HG03469 (cell line): ENCODE results near the gene MLXIP.
"Not testable (repeated sequence)": the region's sequence is repeated elsewhere in the genome, so short reads cannot be mapped to it uniquely, and the experiment has no call there.

Experiments
- ATAC-seq: cut with Tn5 transposase; IDR thresholded peaks from one replicate; pipeline ENCODE4 v1.9.1; 2021; ENCODE audit warnings: mild to moderate bottlenecking, moderate library complexity, moderate number of reproducible peaks; ENCODE audit not compliant: unreplicated experiment

MLXIP gene

DNA sequence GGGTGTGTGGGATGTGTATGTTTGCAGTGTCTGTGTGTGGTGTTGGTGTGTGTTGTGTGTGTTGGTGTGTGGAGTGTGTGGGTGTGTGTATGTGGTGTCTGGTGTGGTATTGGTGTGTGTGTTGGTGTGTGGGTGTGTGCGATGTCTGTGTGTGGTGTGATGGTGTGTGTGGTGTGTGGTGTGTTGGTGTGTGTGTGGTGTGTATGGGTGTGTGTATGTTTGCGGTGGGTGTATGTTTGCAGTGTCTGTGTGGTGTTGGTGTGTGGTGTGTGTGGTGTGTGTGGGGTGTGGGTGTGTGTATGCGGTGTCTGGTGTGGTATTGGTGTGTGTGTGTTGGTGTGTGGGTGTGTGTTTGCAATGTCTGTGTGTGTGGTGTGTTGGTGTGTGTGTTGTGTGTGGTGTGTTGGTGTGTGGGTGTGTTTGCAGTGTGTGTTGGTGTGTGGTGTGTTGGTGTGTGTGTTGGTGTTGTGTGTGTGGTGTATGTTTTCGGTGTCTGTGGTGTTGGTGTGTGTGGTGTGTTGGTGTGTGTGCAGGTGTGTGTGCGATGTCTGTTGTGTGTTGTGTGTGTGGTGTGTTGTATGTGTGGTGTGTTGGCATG, 15.7 kb downstream of the MLXIP start:
- ATAC-seq: no peak

DNA sequence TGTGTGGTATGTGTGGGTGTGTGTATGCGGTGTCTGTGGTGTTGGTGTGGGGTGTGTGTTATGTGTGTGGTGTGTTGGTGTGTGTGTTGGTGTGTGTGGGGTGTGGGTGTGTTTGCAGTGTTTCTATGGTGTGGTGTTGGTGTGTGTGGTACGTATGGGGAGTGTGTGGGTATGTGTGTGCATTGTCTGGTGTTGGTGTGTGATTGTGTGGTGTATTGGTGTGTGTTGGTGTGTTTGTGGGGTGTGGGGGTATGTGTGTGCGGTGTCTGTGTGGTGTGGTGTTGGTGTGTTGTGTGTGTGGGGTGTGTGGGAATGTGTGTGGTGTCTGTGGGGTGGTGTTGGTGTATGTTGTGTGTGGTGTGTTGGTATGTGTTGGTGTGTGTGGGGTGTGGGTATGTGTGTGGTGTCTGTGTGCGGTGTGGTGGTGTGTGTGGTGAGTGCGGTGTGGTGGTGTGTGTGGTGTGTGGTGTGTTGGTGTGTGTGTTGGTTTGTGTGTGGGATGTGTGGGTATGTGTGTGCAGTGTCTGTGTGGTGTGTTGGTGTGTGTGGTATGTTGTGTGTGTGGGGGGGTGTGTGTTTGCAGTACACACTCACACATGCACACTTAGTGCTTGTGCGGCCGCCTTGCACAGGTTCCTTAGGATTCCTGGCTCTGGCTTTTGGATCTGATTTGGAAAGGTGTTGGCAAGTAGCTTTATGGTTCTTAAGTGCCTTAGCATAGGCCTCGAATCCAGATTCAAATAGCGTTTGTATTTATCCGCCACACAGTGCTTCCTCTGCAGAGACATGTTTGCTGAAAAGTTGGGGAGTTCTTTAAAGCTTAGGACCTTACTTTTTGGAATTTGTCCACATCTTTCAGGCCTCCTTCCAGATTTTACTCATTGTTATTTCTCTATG, 16.4 kb downstream of the MLXIP start:
- no peak for ATAC-seq

DNA sequence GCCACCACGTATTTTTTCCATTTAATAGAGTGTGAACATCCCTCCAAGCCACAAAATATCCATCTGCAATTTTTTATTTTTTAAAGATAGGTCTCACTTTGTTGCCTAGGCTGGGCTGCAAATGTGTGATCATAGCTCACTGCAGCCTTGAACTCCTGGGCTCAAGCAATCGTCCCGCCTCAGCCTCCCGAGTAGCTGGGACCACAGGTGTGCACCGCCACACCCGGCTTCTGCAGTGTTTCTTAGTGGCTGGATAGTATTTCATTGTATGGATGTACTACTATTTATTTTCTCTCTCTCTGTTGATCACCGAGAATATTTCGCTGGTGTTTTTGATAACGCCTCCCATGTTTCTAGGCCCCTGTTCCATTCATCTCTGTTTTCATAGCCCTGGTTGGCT, 17.5 kb downstream of the MLXIP start:
- no peak for ATAC-seq

DNA sequence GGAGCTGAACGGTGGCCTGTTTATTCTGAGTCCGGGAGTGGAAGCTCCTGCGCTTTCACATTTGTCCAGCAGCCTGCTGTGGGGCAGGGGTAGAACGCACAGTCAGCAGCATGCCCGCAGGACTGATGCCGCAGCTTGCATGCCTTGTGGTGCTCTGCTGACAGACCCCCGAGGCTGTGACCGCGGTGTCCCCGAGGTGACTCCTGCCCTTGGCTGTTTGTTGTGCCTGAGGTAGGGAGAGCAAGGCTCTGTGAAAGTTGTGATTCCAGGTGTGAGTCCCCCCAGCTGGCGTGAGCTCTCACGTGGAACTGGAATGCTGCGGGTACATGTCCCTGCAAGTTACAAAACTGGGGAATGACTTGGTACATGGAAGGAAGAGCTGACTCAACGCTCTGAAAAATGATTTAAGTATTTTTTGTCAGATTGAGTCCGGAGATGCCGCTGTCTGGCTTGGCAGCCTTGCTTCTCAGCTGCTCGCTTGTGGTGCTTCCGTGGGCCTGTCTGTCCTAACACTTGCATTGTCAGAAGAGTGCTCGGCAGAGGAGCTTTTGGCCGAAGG, 18.1 kb downstream of the MLXIP start:
- no peak for ATAC-seq

DNA sequence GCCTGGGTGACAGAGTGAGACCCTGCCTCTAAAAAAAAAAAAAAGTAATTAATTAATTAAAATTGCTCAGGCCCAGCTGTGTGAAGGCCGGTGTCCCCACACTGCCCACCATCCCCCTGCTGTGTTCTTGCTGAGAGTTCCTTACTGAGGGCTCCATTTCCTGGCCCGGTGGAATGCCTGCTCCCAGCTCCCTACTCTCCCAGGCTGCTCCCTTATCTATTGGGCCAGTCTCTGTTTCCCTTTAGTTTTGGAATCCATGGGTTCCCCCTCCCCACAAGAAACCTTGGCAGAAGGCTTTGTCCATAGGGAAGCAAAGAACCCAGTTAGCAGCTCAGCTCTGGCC, 19.0 kb downstream of the MLXIP start:
- ATAC-seq: no peak

DNA sequence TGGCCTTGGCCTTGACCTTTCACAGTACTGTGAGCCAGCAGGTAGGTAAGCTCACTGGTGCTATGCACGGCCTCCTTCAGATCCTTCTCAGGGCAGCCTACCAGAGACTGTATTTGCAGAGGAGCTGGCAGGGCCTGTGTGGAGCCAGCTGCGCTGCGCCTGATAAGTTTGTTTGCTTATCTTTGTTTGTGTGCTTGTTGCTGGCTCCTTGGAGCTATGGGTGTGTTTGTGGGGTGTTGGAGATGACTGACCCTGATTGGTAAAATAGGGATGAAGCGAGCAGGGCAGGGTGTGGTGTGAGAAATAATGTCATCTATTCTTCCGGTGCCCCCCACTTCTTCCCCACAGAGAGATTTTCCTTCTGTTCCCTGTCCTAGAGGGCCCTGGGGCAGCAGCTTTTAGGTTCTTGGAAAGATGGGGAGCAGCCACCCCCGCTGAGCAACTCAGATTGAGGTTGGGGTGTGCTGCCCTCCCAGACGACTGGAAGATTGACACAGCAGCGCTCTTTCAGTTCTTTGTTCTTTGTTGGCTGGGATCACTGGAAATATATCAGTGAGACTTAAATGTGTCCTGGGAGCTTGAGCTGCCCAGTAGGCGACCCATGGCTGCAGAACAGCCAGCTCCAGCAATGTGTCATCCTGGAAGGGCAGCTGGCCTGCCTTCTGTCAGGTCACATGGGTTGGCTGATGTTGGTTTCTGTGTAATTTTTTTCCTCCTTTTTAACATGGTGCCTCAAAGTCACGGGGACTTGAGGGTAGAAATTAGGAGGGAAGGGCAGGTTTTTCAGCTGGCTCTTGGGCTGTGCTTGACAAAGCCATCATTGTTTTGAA, 19.6 kb downstream of the MLXIP start:
- ATAC-seq: no peak

DNA sequence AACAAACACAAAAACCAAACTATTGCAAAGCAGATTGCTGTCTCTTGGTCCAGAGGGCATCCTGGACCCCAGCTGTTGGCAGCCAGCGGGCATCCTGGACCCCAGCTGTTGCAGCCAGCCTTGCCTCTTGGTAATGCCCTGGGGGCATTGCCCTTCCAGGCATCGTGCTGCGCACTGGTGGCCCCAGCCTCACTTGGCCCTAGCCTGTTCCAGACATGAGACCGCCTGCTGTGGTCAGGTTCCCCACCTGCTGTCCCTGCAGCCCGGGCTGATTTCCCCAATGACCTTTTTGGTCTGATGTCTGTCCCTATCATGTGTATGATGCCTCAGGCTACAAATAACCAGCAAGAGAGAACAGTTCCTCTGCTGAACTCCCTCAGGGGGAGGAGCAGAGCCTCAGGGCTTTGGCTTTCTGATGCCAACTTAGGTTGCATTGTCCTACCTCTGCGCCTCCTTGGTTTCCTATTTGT, 20.8 kb downstream of the MLXIP start:
- ATAC-seq: no peak

DNA sequence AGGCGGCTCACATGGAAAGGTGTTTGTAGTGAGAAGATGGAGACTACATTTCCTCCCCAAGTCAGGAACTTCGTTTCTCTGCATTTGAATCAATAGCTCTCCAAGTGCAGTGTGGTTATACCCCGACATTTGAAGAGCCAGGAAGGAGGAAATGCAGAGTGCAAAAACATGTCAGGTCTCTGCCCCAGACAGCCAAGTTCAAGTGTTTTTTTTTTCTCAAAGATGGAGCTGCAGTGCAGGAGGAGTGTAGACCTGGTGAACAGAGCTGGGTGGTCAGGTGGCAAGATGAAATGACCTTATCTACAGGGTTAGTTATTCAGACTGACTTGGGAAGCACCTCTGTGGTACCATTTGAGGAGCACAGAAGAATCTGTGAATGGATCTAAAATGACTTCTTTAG, 21.3 kb downstream of the MLXIP start:
- ATAC-seq: no peak

DNA sequence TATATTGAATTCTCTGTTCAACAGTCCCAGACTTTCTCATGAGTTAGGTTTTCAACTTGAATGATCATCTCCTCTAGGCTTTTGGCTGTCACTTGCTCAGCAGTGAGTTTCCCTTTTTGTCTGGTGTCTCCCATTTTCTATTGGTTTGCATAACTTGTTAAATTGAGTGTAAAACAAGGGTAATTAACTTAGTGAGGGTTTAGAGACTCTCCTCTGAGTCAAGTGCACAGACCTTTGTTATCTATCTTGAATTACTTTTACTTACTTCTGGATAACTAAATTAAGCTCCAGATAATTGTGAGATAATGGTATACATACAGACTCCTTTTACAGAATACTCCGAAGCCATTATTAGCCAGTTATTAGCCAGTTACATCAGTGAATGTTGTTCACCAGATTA, 22.0 kb downstream of the MLXIP start:
- ATAC-seq: no peak

DNA sequence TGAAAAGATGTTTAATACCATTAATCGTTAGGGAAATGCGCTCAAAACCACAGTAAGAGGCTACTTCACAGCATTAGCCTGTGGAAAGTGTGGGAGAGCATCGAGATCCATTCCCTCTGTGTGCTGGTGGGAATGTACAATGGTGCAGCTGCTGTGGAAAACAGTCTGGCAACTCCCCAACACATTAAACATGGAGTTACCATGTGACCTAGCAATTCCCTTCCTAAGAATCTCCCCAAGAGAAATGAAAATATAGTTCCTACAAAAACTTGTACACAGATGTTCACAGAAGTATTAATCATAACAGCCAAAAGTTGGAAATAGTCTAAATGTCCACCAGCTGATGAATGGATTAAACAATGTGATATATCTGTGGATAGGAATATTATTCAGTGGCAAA, 23.8 kb downstream of the MLXIP start:
- no peak for ATAC-seq

DNA sequence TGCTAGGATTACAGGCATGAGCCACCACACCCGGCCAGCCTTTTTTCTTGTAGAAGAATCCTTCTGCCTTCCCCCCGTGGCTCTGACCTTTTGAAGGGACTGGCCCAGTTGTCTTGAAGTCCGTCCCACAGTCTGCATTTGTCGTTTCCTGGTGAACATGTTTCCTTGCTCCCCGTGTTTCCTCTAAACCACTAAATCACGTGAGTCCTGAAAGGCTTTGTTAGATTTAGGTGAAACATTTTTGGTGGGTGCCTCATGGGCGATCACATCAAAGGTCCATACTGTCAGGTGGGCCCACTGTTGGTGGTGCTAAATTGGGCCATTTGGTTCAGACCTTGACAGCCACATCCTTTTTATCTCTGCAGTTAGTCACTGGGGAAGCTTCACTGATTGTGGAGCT, 26.3 kb downstream of the MLXIP start:
- no peak for ATAC-seq

DNA sequence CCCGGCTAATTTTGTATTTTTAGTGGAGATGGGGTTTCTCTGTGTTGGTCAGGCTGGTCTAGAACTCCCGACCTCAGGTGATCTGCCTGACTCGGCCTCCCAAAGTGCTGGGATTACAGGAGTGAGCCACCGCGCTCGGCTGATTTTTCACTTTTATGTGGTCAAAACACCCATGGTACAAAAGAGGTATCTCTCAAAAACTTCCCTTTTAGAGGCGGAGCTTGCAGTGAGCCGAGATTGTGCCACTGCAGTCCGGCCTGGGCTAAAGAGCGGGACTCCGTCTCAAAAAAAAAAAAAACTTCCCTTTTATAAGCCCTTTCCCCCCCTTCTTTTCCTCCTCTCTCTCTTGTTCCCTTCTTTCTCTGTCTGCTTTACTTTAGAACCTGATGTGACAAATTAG, 26.9 kb downstream of the MLXIP start:
- ATAC-seq: not testable (repeated sequence)

DNA sequence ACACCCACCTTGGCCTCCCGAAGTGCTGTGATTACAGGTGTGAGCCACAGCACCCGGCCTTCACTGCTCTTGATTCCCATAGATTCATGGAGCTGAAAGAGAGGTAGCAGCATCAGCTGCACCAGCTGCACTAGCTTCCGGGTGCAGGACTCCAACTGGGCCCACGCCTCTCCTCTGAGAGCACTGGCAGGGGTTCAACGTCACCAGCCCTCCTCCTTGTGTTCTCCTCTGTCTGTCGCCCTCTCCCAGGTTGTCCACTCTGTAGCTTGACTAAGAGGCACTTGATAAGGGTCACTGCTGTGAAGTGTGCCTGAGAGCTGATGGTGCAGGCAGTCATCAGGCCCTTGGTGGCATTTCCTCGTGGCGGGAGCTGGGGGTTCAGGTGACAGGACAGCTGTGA, 28.3 kb downstream of the MLXIP start:
- ATAC-seq: no peak

DNA sequence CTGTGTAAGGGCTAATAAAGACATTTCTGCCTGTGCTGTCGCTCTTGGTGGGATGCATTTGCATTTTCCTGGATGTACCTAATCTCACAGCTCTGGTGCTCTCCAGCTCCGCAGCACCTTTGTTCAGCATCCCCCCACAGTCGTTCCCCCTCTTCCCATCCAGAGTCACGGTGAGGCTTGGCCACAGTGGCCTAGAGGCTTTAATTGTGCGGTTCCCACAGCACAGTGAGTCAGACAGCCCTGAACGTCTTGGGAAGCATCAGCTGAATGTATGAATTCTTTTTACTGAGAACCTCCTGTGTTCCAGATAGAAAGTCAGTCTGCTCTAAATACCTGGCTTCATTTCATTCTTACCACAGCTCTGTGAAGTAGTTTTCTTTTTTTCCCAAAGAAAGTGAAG, 28.7 kb downstream of the MLXIP start:
- ATAC-seq: no peak

DNA sequence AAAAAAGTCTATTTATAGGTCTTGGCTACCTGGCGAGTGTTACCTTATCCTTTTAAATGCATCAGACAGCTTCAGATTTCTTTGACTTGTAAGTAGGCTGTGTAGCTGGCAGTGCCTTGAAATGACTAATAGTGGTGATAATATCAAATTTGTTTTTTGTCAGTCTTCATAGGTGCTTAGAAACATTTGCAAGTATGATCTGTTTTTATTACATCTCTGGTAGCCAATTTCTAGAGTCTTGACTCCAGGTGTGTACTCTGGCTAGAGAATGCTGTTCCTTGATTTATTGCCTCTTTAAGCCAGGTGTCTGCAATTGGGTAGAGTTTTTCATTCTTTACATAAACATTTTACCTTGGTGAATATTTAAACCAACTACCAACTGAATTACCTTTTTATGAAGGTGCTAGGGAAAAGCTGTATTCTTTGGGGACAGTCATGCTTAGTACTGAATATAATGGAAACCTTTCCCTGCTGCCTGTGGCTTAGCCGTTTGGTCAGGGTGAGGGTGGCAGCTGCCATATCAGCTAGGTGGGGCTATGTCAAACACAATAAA, 32.6 kb downstream of the MLXIP start:
- no peak for ATAC-seq

DNA sequence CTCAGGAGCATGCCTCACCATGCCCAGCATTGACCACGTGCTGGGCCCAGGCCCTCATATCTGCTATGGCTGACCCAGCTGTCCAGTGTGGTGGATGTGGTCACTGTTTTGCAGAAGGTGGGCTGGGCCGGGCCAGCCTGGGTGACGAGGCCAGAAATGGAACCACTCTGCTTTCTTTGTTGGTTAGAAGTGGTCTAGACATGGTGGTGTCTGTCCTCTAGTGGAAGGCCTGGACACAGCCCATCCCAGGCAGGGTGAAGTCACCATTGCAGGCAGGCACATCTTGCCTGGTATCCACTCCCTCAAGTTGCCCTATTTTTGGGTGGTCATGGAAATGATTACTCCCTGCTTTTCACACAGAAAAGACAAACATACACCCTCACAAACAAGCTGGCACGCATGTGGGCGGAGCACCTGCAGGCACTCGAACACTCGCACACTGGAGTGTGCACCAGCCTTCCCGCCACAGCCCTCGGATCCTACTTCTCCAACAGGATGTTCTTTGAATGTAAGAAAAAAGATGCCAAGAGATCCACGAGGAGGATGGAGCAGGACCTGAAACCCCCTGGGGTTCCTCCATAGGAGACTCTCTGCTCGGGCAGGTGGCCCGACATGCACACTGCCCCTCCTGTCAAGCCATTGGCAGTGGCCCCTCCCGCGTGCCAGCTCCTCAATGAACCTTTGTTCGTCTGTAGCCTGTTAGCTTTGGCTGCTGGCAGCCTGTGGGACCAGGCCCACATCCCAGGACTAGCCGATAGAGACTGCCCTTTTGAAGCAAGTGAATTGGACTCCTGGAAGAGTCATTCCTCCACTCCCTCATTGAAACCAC, 38.4 kb downstream of the MLXIP start:
- ATAC-seq: no peak

DNA sequence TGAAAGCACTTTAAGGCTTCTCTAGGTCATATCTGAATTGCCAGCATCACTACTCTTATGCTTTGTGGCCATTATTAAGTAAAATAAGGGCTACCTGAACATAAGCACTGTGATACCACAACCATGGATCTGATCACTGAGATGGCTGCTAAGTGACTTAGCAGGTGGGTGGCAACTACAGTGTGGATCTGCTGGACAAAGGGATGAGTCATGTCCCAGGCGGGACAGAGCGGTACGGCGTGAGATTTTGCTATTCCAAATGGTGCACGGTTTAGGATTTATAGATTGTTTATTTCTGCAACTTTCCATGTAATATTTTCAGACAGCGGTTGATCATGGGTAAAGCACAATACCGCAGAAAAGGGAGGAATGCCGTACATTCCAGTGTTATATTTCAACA, 39.4 kb downstream of the MLXIP start:
- no peak for ATAC-seq

DNA sequence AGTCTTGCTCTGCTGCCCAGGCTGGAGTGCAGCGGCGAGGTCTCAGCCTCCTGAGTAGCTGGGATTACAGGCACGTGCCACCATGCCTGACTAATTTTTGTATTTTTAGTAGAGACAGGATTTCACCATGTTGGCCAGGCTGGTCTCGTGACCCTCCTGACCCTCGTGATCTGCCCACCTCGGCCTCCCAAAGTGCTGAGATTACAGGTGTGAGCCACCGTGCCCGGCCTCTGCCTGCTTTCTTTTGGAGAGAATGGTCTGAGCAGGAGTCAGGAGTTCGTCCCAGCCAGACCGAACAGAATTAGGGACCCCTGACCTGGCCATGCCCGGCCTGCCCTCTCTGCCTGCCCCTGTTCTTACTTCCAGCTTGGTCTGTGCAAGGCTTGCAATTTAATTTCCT, 42.8 kb downstream of the MLXIP start:
- ATAC-seq: not testable (repeated sequence)

DNA sequence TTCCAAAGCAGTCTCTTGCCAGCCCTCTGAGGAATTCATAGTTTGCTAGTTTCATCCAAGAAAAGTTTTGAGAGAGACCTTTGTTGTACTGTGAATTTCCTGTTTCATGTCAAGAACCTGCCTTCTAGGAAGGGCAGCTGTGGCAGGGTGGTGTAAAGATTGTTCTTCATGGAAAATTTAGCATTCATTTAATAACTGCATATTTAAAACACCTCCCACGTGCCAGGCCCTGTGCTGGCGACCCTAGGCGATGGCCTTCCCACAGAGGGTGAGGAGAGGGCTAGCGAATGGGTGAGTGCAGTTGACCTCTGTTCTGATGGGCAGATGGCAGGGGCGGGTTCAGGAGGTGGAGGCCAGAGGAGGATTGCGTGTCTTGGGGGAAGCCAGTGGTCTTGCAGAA, 43.2 kb downstream of the MLXIP start:
- no peak for ATAC-seq

DNA sequence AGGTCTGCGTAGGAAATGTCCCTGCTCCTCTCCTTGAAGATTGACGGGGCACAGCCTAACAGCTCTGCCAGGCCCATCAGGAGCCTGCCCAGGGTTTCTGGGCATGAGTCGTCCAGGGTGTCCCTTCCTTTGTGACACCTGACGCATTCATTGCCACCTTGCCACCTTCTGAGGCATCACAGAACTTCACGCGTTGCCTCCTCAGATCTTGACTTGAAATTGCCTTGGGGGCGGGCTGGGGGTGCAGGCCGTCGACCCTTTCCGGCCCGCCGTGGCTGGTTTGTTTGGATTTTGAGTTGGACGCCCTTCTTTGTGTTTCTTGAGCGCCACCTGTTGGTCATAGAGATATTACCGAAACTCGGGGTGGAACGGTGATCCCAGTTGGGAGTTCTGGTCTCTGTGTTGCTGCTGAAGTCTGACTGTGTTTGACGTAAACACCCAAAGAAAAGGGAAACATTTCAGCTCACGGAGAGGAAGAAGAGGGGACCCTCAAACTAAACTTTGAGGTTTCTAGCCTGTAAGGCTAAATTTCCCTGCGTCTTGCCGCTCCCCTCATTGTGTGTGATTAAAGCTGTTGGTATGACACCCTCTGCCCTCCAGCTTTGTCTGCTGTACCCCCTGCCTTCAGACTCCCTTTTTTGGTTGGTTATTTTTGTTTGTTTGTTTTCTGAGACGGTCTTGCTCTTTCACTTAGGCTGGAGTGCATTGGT, 44.6 kb downstream of the MLXIP start:
- ATAC-seq: no peak
